HepG2 (cell line): ENCODE data around the gene PTPRD. TPM values are rescaled to one million over a fixed set of nuclear protein-coding genes. Genes with fewer than 3 reads are reported as not detected.

Experiments used
- ATF1 ChIP-seq: IDR thresholded peaks from 2 replicates; pipeline ENCODE4 v1.6.1; 2016; ENCODE audit warnings: mild to moderate bottlenecking, control low read depth
- CREB1 ChIP-seq, 2 experiments: fragments of 450-650 bp in 1 of 2; IDR thresholded peaks; 2 replicates each; pipeline ENCODE4 v1.6.1; 2016 to 2017; ENCODE audit warnings: control low read depth in 1 of 2, mild to moderate bottlenecking in 1 of 2, missing compliant biosample characterization in 1 of 2, missing genetic modification characterization in 1 of 2
- ERF ChIP-seq: IDR thresholded peaks from 2 replicates; pipeline ENCODE4 v1.6.1; 2018; ENCODE audit warnings: missing biosample characterization, missing genetic modification reagents
- FOXA3 ChIP-seq: IDR thresholded peaks from 2 replicates; pipeline ENCODE4 v1.6.1; 2016; ENCODE audit warnings: missing genetic modification reagents, missing compliant biosample characterization
- GATAD1 ChIP-seq: IDR thresholded peaks from 2 replicates; pipeline ENCODE4 v1.6.1; 2016; ENCODE audit warnings: missing genetic modification reagents, missing compliant biosample characterization
- HNF1A ChIP-seq, 2 experiments: sonication (generic) in 1 of 2; formaldehyde crosslinking in 1 of 2; IDR thresholded peaks; 2 replicates each; pipeline versions ENCODE4 v1.4.0 to v1.6.1; 2016 to 2020; ENCODE audit warnings: borderline replicate concordance in 1 of 2, low read depth in 1 of 2, mild to moderate bottlenecking in 1 of 2, missing genetic modification reagents in 1 of 2
- MEF2D ChIP-seq: sonication (generic); formaldehyde crosslinking; IDR thresholded peaks from 2 replicates; pipeline ENCODE4 v1.5.1; 2020; ENCODE audit warnings: mild to moderate bottlenecking, missing genetic modification reagents
- MIXL1 ChIP-seq: IDR thresholded peaks from 2 replicates; pipeline ENCODE4 v1.6.1; 2016
- MNT ChIP-seq: fragments of 450-650 bp; IDR thresholded peaks from 2 replicates; pipeline ENCODE4 v1.6.1; 2016
- PBX2 ChIP-seq: IDR thresholded peaks from 2 replicates; pipeline ENCODE4 v1.6.1; 2016; ENCODE audit warnings: control low read depth
- PPARG ChIP-seq: conservative IDR thresholded peaks from 2 replicates; pipeline ENCODE4 v1.6.1; 2016; ENCODE audit warnings: missing biosample characterization, missing genetic modification reagents
- REST ChIP-seq, 2 experiments: IDR thresholded peaks; 2 replicates each; pipeline ENCODE4 v1.6.1; 2011 to 2012; ENCODE audit warnings: low read length in 2 of 2, borderline replicate concordance in 1 of 2, low read depth in 1 of 2, mild to moderate bottlenecking in 1 of 2, moderate library complexity in 1 of 2
- SRY ChIP-seq: sonication (generic); formaldehyde crosslinking; IDR thresholded peaks from 2 replicates; pipeline ENCODE4 v1.8.0; 2022; ENCODE audit warnings: mild to moderate bottlenecking, missing genetic modification reagents
- ZBTB43 ChIP-seq: sonication (generic); formaldehyde crosslinking; conservative IDR thresholded peaks from 2 replicates; pipeline ENCODE4 v1.4.0; 2020; ENCODE audit warnings: missing genetic modification reagents
- ZMYM4 ChIP-seq: sonication (generic); formaldehyde crosslinking; IDR thresholded peaks from 2 replicates; pipeline ENCODE4 v1.8.1; 2023; ENCODE audit warnings: mild to moderate bottlenecking, missing genetic modification reagents
- ZNF205 ChIP-seq: IDR thresholded peaks from 2 replicates; pipeline ENCODE4 v1.6.1; 2018; ENCODE audit warnings: missing biosample characterization, missing genetic modification reagents
- ZNF367 ChIP-seq: sonication (generic); formaldehyde crosslinking; IDR thresholded peaks from 2 replicates; pipeline ENCODE4 v1.4.0; 2020; ENCODE audit warnings: missing genetic modification reagents, borderline replicate concordance
- polyA plus RNA-seq, 8 experiments: library from polyadenylated mRNA; depleted of rRNA in 3 of 8; stranded (reverse) in 7 of 8; unstranded in 1 of 8; fragments of >200 nt; fragmentation: Illumina TruSeq in 4 of 8; extraction: Trizol in 4 of 8; gene quantifications; 2 replicates each; pipeline versions ENCODE4 v1.2.1 to v1.2.3, GENCODE V29; 2011 to 2016; ENCODE audit warnings: low read depth in 4 of 8, missing spikeins in 1 of 8, mixed read lengths in 1 of 8; ENCODE audit not compliant: insufficient read depth in 1 of 8
- total RNA-seq, 5 experiments: library from RNA; depleted of rRNA; stranded (reverse); fragments of >200 nt; fragmentation: Illumina TruSeq; extraction: Trizol; gene quantifications; 2 replicates each; pipeline ENCODE4 v1.2.3, GENCODE V29; 2016; ENCODE audit warnings: low read depth in 1 of 5

PTPRD gene
- total and polyA plus RNA-seq, 2 of the 13 experiments (the other 11 are each of a cell fraction or from before 2014, with no cell fraction given) = 0.05 TPM; not detected in 1

- peak; percentile 34; the same call in 1 of the 2 replicates for TF ChIP-seq MNT
- peak; percentile 81 for TF ChIP-seq ERF (CRISPR knock-in tag)
- no peak for TF ChIP-seq ZNF367 (CRISPR knock-in tag)
- peak; percentile 96 for TF ChIP-seq PPARG
- no peak for TF ChIP-seq HNF1A (IDR thresholded peaks at IDR 0.05; ENCODE audit: low read depth)
- TF ChIP-seq HNF1A (CRISPR knock-in tag; IDR thresholded peaks at IDR 0.05; ENCODE audit: borderline replicate concordance) = peak; percentile 63; the same call in 1 of the 2 replicates
- peak; percentile 86 for TF ChIP-seq ZMYM4 (CRISPR knock-in tag)
- TF ChIP-seq ZBTB43 (CRISPR knock-in tag) = 0 out of 2 replicates have a peak, but pooled peaks have one; percentile 39
- no peak; the same call in 1 of the 2 replicates for TF ChIP-seq CREB1 (IDR thresholded peaks at IDR 0.05)
- TF ChIP-seq CREB1 (CRISPR knock-in tag; IDR thresholded peaks at IDR 0.05) = peak; percentile 16; the same call in 1 of the 2 replicates
- no peak for TF ChIP-seq PBX2
- 0 out of 2 replicates have a peak, but pooled peaks have one; percentile 34 for TF ChIP-seq GATAD1 (CRISPR knock-in tag)
- 0 out of 2 replicates have a peak, but pooled peaks have one; percentile 36 for TF ChIP-seq ZNF205
- TF ChIP-seq REST (IDR thresholded peaks at IDR 0.05; ENCODE audit: borderline replicate concordance in 1 of 2, low read depth in 1 of 2, low read length in 2 of 2) = peak in 1 of 2 experiments; percentile 33; a peak in 1 of 4 replicates
- no peak for TF ChIP-seq ATF1 (CRISPR knock-in tag)
- TF ChIP-seq MEF2D (CRISPR knock-in tag) = 0 out of 2 replicates have a peak, but pooled peaks have one; percentile 38
- TF ChIP-seq MIXL1 (CRISPR knock-in tag) = peak; percentile 90; the same call in 1 of the 2 replicates
- TF ChIP-seq SRY = no peak
- TF ChIP-seq FOXA3 (CRISPR knock-in tag) = peak; percentile 80
Observed at GRCh38 chr9:8961186-8961851, 1651.5 kb downstream of the PTPRD start (continued).
